ENCODE data around the gene GMDS.

The GMDS gene

GRCh38 chr6:1724616-1725015, 520.8 kb downstream of the GMDS start:
- no peak for DNase-seq

GRCh38 chr6:1724124-1724523, 521.3 kb downstream of the GMDS start:
- no peak for DNase-seq

- no peak for DNase-seq
Observed at GRCh38 chr6:1722801-1723200, 522.6 kb downstream of the GMDS start.

GRCh38 chr6:1720620-1721322, 524.6 kb downstream of the GMDS start:
- no peak for DNase-seq

GRCh38 chr6:1719922-1720321, 525.5 kb downstream of the GMDS start:
- no peak for DNase-seq

- peak; percentile 19 to 51 for DNase-seq
Observed at GRCh38 chr6:1716868-1717267, 528.5 kb downstream of the GMDS start.

- no peak for DNase-seq
Observed at GRCh38 chr6:1716396-1716795, 529.0 kb downstream of the GMDS start.

- DNase-seq = no peak
Observed at GRCh38 chr6:1715336-1715735, 530.1 kb downstream of the GMDS start.

GRCh38 chr6:1714654-1715053, 530.8 kb downstream of the GMDS start:
- peak in 1 of 2 experiments; percentile 8 for DNase-seq

- peak in 1 of 2 experiments; percentile 47 for DNase-seq
Observed at GRCh38 chr6:1713016-1713600, 532.3 kb downstream of the GMDS start.

- no peak for DNase-seq
Observed at GRCh38 chr6:1712451-1712850, 533.0 kb downstream of the GMDS start.

GRCh38 chr6:1711136-1711535, 534.3 kb downstream of the GMDS start:
- no peak for DNase-seq

GRCh38 chr6:1709234-1709641, 536.2 kb downstream of the GMDS start:
- no peak for DNase-seq

GRCh38 chr6:1708820-1709219, 536.6 kb downstream of the GMDS start:
- DNase-seq = no peak

- no peak for DNase-seq
Observed at GRCh38 chr6:1708122-1708521, 537.3 kb downstream of the GMDS start.

- DNase-seq = no peak
Observed at GRCh38 chr6:1705630-1706029, 539.8 kb downstream of the GMDS start.

- DNase-seq = no peak
Observed at GRCh38 chr6:1705183-1705582, 540.2 kb downstream of the GMDS start.

GRCh38 chr6:1704711-1705110, 540.7 kb downstream of the GMDS start:
- DNase-seq = no peak

- DNase-seq = no peak
Observed at GRCh38 chr6:1703923-1704322, 541.5 kb downstream of the GMDS start.

- DNase-seq = no peak
Observed at GRCh38 chr6:1703091-1703855, 542.1 kb downstream of the GMDS start.

GRCh38 chr6:1702580-1703051, 542.8 kb downstream of the GMDS start:
- no peak for DNase-seq

GRCh38 chr6:1701668-1702353, 543.6 kb downstream of the GMDS start:
- DNase-seq = no peak

- no peak for DNase-seq
Observed at GRCh38 chr6:1700278-1700967, 545.0 kb downstream of the GMDS start.

Measured in NCI-H446 (cell line).